Measurements from ENCODE around the gene WDR38.

DNA sequence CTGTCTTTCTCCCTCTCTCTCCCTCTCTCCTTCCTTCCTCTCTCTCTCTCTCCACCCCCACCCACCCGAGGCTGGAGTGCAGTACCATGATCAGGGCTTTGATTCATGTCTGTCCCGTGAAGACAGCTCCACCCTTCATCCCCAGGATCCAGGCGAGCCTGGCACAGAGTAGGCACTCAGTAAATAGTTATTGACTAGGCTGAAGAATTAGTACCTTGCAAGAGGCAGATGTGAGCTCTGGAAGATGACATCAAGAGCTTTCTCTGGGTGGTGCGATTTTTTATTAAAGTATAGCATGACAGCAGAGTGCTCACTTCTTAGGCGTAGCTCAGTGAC is 24.0 kb upstream of the WDR38 start:
- TF ChIP-seq, protein P1, sequence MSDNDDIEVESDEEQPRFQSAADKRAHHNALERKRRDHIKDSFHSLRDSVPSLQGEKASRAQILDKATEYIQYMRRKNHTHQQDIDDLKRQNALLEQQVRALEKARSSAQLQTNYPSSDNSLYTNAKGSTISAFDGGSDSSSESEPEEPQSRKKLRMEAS (IDR thresholded peaks at IDR 0.05): no peak
- TF ChIP-seq, protein P2, sequence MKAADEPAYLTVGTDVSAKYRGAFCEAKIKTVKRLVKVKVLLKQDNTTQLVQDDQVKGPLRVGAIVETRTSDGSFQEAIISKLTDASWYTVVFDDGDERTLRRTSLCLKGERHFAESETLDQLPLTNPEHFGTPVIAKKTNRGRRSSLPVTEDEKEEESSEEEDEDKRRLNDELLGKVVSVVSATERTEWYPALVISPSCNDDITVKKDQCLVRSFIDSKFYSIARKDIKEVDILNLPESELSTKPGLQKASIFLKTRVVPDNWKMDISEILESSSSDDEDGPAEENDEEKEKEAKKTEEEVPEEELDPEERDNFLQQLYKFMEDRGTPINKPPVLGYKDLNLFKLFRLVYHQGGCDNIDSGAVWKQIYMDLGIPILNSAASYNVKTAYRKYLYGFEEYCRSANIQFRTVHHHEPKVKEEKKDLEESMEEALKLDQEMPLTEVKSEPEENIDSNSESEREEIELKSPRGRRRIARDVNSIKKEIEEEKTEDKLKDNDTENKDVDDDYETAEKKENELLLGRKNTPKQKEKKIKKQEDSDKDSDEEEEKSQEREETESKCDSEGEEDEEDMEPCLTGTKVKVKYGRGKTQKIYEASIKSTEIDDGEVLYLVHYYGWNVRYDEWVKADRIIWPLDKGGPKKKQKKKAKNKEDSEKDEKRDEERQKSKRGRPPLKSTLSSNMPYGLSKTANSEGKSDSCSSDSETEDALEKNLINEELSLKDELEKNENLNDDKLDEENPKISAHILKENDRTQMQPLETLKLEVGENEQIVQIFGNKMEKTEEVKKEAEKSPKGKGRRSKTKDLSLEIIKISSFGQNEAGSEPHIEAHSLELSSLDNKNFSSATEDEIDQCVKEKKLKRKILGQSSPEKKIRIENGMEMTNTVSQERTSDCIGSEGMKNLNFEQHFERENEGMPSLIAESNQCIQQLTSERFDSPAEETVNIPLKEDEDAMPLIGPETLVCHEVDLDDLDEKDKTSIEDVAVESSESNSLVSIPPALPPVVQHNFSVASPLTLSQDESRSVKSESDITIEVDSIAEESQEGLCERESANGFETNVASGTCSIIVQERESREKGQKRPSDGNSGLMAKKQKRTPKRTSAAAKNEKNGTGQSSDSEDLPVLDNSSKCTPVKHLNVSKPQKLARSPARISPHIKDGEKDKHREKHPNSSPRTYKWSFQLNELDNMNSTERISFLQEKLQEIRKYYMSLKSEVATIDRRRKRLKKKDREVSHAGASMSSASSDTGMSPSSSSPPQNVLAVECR (CRISPR knock-in tag; IDR thresholded peaks at IDR 0.05; ENCODE audit: borderline replicate concordance): no peak
- TF ChIP-seq EHMT2 (IDR thresholded peaks at IDR 0.05; ENCODE audit: borderline replicate concordance, low read depth, low read length) (no peak), DRAP1 (CRISPR knock-in tag; IDR thresholded peaks at IDR 0.05) (no peak), ZNF572 (CRISPR knock-in tag; IDR thresholded peaks at IDR 0.05) (no peak)
- TF ChIP-seq, protein P3, sequence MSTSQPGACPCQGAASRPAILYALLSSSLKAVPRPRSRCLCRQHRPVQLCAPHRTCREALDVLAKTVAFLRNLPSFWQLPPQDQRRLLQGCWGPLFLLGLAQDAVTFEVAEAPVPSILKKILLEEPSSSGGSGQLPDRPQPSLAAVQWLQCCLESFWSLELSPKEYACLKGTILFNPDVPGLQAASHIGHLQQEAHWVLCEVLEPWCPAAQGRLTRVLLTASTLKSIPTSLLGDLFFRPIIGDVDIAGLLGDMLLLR (CRISPR knock-in tag; IDR thresholded peaks at IDR 0.05): no peak
- TF ChIP-seq, protein P4, sequence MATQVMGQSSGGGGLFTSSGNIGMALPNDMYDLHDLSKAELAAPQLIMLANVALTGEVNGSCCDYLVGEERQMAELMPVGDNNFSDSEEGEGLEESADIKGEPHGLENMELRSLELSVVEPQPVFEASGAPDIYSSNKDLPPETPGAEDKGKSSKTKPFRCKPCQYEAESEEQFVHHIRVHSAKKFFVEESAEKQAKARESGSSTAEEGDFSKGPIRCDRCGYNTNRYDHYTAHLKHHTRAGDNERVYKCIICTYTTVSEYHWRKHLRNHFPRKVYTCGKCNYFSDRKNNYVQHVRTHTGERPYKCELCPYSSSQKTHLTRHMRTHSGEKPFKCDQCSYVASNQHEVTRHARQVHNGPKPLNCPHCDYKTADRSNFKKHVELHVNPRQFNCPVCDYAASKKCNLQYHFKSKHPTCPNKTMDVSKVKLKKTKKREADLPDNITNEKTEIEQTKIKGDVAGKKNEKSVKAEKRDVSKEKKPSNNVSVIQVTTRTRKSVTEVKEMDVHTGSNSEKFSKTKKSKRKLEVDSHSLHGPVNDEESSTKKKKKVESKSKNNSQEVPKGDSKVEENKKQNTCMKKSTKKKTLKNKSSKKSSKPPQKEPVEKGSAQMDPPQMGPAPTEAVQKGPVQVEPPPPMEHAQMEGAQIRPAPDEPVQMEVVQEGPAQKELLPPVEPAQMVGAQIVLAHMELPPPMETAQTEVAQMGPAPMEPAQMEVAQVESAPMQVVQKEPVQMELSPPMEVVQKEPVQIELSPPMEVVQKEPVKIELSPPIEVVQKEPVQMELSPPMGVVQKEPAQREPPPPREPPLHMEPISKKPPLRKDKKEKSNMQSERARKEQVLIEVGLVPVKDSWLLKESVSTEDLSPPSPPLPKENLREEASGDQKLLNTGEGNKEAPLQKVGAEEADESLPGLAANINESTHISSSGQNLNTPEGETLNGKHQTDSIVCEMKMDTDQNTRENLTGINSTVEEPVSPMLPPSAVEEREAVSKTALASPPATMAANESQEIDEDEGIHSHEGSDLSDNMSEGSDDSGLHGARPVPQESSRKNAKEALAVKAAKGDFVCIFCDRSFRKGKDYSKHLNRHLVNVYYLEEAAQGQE (IDR thresholded peaks at IDR 0.05; ENCODE audit: borderline replicate concordance in 1 of 2, low read depth in 1 of 2, low read length in 2 of 2): no peak
